Activated CD4-positive, CD25-positive, alpha-beta regulatory T cell treated with anti-CD3 and anti-CD28 coated beads, Interleukin-2, amount 50 U/mL, for 72 hours (primary cell): ENCODE results near the gene POLR2E.
A peak's percentile ranks its signal among the peaks of the same experiment; 100 is the strongest.

ENCODE experiments used
- DNase-seq: peaks from one replicate; pipeline ENCODE4 v3.0.0; 2021

POLR2E gene

DNA sequence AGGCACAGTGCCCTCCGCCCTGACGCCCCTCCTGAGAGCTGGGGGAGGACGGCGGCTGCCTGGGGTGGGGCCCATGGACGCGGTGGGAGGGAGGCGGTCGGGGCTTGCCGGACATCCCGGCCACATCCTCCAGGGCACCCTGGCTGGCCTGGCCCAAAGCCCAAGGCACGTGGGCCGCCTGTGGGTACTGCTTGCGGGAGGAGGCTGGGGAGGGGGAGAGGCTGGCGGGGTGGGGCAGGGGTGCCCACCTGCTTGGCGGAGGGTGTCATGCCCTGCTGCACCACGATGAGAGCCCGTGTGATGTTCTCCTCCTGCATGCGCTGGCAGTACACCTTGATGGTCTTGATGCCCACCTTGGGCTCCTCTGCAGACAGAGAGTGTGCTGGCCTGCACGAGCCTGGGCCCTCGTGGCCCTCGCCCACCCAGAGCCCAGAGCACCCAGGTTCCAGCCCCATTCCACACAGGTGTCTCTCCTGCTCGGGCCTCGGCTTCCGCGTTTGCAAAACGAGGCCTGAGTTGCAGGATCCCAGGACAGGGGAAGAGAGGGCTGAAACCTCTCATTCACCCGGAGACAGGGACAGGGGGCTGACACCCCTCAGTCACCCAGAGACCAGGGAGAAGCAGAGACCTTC lies 3.5 kb downstream of the POLR2E start:
- DNase-seq = no peak

DNA sequence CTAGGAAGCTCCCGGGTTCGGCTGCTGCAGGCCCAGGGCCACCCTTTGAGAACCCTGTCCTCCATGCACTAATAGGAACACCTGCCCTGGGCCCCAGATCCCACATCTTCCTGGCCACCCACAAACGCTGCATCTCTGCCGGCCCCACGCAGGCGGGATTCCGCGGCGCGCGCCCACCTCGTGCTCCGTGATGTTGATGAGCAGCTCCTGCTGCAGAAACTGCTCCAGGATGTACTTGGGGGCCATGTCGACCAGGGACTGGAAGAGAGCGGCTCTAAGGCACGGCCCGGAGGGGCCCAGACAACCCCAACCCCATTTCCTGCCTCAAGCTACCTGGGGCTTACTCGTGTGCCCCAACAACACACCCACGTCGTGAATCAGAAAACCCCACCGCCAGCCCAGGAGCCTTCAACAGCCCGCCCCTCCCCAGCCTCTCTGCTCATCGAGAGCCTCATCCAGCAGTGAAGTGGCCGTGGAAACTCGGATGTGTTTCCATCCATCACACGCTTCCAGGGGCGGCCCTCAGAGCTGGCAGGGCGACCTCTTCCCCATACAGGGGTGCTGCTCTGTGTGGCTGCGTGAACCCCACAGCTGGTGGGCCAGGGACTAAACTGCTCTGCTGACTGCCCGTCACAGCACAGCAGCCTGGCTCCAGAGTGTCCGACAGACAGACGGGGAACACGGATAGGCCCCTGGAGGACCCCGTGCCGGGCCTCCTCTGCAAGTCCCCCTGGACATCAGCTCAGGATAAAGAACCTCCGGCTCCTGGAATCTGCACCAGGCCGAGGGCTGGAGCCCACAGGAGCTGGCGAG lies 4.2 kb downstream of the POLR2E start:
- no peak for DNase-seq

DNA sequence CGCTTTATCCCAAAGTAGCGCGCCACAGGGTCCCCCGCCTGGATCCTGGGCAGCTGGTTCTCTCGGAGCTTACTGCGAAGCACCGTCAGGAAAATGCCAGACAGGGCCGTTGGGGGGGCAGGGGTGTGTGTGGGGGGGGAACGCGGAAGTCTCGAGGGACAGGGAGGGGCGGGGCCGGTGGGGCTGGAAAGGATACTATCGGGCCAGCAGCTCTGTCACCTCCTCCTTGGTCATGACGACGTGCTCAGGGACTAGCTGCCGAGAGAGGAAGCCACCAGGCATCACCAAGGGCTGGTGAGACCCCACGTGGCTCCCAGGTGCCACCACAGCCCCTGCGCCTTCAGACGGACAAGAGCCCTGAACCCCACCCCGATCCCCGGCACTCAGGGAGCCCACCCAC lies 5.3 kb downstream of the POLR2E start:
- no peak for DNase-seq

DNA sequence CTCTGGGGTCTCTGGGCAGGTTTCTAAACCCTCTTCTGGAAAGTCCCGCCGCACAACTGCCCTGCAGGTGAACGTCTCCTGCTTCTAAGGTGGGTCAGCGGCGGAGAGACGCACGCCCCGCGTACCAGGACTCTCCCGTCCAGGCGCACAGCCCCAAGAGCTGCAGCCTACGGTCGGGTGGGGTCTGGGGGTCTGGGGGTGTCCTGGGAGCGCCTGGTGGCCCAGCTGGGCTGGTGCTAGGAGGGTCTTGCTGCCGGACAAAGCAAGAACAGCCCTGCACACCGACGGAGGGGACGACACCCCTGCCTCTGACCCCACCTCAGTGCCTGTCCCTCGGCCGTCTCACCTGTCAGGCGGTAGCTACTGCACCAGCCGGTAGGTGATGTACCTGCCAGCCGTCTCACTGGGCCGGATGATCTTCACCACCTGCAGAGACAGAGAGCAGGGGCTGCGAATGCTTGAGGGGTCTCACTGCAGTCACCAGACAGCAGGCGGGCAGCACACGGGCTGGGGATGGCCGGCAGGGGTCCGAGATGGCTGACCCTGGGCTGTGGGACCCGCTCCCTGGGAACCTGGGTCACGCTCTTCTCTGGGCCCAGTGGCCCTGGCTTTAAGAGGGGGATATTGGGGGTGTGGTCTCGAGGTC lies 5.9 kb downstream of the POLR2E start:
- DNase-seq = no peak

DNA sequence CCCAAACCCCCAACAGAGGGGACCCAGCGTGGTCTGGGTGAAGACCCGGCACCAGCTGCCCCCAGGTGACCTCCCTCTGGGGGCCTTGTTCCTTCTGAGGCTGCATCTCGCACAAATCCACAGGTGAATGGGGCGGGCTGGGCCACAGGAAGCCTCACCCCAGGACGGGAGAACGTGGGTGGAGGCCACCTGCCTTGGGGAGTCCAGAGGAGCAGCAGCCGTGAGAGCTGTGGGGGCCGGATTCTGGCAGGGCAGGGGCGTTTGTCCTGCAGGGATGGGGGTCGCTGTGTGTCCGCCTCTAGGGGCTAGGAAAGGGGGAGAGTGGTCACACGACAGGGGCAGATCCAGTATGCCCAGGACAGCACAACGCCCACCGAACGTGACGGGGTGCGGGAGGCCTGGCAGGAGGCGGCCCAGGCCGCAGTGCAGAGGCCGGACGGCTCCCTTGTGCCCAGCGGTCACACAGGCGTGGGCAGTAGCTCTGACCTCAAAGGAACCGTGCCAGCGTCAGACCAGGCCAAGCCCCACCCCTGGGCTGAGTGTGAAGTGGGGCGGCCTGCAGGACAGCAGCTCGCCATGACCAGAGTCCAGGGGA lies 6.7 kb downstream of the POLR2E start:
- DNase-seq = no peak

DNA sequence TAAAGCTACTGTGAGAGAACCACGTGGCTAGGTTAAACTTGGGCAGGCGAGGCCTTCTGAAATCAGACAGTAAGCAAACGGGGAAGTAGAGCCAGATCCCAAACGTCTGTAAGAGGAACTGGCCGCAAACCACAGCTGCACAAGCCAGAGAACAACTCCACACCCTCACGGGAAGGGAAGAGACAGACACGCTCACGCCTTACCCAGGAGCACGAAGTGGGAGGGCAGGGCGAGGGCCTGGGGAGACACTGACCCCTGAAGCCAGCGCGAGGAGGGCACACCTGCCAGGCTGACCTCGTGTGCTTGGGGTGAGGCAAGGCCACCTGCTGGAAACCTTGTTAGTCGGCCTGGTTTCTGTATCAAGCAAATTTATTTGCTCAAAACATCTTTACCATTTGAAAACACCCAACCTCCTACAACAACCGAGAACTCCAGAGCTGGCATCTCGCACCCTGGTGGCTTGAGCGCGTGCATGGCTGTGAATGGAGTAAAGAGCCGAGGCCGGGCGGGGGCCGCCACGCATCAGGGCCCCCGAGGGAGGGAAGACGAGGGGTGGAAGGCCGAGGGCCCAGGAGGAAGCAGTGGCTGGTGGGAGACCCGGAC lies 7.3 kb downstream of the POLR2E start:
- DNase-seq = no peak

DNA sequence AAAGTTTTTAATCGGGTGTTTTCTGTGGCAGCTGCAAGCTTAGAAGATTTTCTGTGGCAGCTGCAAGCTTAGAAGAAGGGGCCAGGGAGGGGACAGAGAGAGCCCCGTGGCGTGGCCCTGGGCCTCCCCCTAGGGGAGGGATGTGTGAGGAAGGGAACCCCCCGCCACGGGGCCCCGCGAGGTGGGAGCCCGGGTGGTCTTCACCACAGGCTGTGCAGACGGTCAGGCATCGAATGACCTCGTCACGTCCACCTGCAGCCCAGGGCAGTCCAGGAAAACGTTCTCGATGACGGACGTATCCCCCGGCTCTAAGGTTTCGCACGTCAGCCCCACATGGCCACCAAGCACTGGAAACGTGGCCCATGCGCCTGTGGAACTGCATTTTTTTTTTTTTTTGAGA lies 8.6 kb downstream of the POLR2E start:
- no peak for DNase-seq

DNA sequence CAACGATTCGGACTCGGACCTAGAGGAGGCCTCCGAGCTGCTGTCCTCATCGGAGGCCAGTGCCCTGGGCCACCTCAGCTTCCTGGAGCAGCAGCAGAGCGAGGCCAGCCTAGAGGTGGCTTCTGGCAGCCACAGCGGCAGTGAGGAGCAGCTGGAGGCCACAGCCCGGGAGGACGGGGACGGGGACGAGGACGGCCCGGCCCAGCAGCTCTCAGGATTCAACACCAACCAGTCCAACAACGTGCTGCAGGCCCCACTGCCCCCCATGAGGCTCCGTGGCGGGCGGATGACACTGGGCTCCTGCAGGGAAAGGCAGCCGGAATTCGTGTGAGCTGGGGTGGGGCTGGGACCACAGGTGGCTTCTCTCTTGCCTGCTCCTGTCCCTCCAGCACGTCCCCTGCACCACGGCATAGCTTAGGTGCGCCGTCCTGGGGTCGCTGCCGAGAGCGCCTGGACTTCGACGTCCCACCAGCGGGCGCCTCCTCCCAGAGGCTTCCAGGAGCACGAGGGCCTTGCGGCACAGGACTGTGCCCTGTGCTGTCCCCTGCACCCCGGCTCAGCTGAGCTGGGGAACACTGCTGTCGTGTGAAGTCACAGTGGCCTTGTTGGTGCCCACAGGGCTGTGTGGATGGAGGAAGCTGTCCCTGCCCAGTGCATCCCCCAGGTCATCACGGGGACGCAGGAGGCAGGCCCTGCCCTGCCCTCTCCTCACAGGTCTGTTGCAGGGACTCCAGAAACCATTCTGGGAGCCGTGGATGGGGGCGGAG lies 9.3 kb downstream of the POLR2E start:
- DNase-seq = no peak

DNA sequence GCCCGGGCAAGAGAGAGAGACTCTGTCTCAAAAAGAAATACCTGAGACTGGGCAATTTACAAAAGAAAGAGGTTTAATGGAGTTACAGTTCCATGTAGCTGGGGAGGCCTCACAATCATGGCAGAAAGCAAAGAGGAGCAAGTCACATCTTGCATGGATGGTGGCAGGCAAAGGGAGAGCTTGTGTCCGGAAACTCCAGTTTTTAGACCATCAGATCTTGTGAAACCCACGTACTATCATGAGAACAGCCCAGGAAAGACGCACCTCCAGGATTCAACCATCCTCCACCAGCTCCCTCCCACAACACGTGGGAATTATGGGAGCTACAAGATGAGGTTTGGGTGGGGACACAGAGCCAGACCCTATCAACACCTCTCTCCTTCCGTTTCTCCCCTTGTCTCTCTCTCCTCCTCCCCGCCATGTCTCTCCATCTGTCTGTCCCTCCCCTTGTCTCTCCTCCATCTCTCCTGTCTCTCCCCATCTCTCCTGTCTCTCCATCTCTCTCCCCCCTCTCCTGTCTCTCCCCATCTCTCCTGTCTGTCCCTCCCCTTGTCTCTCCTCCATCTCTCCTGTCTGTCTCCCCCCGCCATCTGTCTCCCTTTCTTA lies 10.0 kb downstream of the POLR2E start:
- no peak for DNase-seq

DNA sequence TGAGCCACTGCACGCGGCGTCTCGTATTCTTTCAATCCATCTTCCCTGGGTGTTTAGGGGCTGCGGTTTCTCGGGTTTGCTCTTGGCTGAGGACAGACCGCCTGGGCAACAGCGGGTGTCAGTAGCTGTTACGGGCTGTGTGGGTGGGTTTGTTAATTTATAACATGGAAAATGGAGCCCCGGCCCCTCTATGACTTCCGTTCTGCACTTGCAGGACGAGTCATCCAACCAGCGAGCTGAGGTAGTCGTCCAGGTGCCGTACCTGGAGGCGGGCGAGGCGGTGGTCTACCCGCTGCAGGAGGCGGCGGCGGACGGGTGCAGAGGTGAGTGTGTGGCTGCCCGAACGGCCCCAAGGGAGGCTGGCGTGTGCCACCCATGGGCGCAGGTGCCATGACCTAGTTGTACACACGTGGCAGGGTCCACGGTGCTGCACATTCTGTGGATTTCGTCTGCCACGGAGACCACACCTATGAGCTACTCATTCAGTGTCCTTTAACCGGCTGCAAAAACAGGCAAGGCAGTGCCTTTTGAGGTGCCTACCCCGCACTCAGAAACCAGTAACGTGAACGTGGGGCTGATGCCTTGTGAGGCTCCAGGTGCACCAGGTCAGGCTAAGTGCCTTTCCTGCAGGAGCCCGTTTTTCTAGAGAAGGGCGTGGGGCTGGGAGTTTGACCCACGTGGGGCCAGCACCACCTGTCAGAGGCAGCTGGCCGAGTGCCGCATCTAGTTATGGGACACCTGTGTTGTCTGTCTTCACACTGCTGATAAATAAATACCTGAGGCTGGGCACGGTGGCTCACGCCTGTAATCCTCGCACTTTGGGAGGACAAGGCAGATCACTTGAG lies 10.9 kb downstream of the POLR2E start:
- DNase-seq = no peak

DNA sequence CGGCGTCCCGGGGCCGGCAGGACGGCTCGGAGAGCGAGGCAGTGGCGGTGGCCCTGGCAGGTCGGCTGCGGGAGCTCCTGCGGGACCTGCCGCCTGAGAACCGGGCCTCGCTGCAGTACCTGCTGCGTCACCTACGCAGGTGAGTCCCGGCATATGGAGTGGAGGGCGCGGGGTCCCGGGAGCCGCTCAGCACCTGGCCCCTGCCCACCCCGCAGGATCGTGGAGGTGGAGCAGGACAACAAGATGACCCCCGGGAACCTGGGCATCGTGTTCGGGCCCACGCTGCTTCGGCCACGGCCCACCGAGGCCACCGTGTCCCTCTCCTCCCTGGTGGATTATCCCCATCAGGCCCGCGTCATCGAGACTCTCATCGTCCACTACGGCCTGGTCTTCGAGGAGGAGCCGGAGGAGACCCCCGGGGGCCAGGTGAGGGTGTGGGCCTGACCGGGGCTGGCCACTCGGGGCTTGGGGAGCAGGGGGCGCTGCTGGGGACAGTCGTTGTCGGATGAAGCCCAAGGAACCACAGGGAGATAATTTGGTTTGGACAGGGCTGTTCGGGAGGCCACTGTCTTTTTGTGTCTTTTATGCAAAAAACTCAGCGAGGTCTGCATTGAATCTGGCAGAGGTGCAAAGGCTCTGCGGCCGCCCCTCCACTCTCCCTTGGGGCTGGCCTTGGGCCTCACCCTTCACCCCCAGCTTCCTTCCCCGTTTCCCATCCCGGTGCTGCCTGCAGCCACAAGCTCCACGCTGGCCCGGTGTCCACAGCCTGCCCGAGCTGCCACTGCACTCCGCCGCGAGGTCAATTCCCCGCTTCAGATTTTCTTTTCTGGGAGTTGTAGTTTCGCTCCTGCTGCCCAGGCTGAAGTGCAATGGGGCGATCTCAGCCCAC lies 12.0 kb downstream of the POLR2E start:
- no peak for DNase-seq

DNA sequence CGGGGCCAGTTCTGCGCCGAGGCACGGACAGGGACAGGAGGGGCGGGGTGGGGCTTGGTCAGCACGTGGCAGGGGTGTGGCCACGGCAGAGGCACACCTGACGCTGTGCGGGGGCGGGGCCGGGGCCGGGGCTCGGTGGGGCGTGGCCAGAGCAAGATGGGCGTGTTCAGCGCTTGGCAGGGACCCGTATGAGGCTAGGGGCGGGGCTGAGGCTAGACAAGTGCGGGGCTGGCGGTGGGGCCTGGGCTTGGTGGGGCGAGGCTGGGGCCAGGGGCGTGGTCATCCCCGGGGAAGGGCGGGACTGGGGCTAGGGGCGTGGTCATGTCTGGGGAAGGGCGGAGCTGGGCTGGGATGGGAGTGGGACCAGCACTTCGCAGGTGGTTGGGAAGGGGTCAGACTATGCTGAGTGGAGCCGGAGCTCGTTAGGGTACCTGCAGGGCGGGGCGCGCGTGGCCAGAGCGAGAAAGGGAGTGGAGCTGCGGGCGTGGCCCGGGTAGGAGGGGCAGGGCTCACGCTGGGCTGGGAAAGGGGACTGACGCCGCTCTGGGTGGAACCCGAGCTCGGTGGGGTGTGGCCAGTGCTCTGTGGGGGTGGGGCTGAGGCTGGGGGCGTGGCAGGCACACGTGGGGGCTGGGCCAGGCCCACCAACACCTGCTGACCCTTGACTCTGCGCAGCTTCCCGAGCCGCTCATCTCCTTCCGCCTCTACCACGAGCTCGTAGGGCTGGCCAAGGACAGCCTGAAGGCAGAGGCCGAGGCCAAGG lies 12.8 kb downstream of the POLR2E start:
- DNase-seq = peak; percentile 75

DNA sequence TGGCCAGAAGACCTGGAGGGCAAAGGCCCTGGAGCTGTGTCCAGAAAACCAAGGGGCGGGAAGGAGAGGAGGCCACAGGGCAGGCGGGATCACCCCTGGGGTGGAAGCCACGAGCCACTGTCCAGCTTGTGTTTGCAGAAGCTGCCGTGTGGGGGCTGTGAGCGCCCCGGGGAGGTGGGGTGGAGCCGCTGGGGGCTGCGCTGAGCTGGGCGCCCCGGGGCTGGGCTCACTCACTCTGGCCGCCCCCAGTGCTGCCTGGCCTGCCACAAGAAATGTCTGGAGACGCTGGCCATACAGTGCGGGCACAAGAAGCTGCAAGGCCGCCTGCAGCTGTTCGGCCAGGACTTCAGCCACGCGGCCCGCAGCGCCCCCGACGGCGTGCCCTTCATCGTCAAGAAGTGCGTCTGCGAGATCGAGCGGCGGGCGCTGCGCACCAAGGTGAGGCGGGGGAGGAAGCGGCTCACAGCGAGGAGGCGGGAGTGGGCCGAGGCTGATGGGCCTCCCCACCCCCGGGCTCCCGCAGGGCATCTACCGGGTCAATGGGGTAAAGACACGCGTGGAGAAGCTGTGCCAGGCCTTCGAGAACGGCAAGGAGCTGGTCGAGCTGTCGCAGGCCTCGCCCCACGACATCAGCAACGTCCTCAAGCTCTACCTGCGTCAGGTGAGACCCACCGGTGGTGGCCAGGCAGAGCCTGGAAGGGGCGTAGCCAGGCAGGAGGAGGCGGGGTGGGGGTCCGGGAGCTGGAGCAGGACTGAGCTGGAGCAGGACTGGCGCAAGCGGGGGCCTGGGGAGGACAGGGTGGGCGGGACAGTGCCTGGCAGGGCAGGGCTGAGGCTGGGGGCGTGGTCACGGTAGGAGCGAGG lies 13.6 kb downstream of the POLR2E start:
- no peak for DNase-seq

DNA sequence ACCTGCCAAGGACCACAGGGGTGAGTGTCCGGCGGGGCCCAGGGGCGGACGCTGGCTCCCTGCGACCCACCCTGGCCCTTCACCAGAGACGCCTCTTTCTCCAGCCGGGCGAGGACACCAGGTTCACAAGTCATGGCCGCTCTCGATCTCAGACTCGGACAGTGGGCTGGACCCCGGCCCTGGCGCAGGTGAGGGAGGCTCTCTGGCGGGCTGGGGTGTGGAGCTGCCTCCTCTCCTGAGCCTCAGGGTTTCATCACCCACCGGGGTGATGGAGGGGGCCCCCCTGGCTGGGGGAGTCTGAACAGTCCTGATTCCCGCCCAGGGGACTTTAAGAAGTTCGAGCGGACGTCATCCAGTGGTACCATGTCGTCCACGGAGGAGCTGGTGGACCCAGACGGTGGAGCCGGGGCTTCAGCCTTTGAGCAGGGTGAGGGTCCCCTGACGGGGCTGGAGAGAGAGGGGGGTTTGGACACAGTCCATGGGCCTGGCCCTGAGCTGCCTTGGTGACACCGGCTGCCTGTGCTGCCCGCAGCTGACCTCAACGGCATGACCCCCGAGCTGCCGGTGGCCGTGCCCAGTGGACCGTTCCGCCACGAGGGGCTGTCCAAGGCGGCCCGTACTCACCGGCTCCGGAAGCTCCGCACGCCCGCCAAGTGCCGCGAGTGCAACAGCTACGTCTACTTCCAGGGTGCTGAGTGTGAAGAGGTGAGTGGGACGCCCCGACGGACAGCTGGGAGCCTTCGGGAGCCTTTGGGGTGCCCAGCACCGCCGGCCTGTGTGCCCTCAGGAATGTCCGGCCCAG lies 14.6 kb downstream of the POLR2E start:
- DNase-seq = peak; percentile 32

DNA sequence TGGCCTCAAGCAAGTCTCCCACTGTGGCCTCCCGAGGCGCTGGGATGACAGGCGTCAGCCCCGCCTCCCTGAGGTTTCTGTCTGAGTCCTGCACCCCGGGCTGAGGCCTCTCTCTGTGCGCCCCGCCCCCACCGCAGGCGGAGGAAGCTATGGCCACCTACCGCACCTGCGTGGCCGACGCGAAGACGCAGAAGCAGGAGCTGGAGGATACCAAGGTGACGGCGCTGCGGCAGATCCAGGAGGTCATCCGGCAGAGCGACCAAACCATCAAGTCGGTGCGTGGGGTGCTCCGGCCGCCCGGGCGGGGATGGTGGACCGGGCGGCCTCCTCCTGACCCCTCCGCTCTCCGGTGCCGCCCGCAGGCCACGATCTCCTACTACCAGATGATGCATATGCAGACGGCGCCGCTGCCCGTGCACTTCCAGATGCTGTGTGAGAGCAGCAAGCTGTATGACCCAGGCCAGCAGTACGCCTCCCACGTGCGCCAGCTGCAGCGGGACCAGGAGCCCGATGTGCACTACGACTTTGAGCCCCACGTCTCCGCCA lies 15.5 kb downstream of the POLR2E start:
- DNase-seq = peak; percentile 31

DNA sequence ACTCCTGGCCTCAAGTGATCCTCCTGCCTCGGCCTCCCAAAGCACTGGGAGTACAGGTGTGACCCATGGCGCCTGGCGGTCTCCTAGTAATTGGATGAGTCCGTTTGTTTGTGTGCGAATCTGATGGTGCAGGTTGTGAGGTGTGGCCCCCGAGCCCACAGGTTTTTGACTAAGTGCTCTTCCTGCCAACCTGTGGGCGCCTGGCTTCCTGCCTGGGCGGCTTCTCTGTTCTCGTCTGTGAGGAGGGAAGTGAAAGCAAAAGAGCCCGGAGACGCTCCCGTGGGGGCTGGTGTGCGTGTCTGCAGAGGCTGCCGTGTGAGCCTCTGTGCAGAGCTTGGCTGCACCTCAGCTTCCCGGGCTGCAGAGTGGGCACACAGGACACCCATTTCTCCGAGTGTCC lies 18.2 kb downstream of the POLR2E start:
- DNase-seq = peak; percentile 82

DNA sequence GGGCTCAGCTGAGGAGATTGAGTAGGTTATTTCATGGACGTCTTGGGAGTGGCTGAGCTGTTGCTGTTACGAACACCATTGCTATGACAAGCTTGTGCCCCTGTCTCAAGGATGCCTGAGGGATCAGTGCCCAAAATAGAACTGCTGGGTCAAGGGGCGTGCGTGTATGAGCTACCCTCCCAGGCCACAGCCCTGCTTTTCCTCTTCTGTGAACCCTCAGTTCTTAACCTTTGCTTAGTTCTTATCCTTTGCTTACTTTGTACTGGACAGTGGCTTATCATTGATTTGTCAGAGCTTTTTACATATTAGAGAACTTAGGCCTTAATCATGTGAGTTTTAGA lies 19.2 kb downstream of the POLR2E start:
- no peak for DNase-seq
